Right lobe of liver (tissue), 4 donors: ENCODE measurements around the gene GPR84.

Source experiments
- CTCF ChIP-seq, 4 donors: fragments of 200-600 bp in 3 of 4; fragments of 450-650 bp in 1 of 4; IDR thresholded peaks; one replicate each; pipeline versions ENCODE4 v1.5.1 to v1.8.0; 2016 to 2022; ENCODE audit warnings: antibody characterized with exemption in 4 of 4, mild to moderate bottlenecking in 2 of 4
- POLR2A ChIP-seq: fragments of 450-650 bp; IDR thresholded peaks from one replicate; pipeline ENCODE4 v1.6.1; 2017; ENCODE audit warnings: antibody characterized with exemption, mild to moderate bottlenecking
- donor health status: DM: no; HTN: no; CAD: no.
- donor health status: DM: no; HTN: no; CAD: no.
- donor health status: DM: no; HTN: yes; CAD: no.

DNA sequence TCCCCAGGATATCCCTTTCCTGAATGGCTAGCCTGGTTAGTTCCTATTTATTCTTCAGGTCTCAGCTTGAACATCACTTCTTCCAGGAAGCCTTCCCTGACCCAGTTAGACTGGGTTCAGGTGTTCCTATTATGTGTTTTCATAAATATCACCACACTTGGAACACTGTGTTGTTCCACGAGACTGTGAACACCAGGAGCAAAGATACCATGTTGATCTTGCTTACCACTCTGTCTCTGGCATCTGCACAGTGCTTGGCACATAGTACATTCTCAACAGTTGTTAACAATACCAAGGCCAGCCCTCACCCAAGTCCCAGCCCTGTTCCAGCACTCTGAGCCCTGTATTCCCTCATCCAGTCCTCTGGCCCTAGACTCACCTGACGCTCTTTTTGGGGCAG, 33.9 kb upstream of the GPR84 start:
- TF ChIP-seq CTCF (IDR thresholded peaks at IDR 0.05) (no peak), POLR2A (no peak)
